HG03575 (cell line): ENCODE measurements around the gene ZBTB4.
"Not testable (repeated sequence)": the region's sequence is repeated elsewhere in the genome, so short reads cannot be mapped to it uniquely, and the experiment has no call there.

Experiments used
- ATAC-seq: cut with Tn5 transposase; IDR thresholded peaks from one replicate; pipeline ENCODE4 v1.9.1; 2021; ENCODE audit not compliant: unreplicated experiment, insufficient number of reproducible peaks, low FRiP score; ENCODE audit errors: extremely low read depth

The ZBTB4 gene

DNA sequence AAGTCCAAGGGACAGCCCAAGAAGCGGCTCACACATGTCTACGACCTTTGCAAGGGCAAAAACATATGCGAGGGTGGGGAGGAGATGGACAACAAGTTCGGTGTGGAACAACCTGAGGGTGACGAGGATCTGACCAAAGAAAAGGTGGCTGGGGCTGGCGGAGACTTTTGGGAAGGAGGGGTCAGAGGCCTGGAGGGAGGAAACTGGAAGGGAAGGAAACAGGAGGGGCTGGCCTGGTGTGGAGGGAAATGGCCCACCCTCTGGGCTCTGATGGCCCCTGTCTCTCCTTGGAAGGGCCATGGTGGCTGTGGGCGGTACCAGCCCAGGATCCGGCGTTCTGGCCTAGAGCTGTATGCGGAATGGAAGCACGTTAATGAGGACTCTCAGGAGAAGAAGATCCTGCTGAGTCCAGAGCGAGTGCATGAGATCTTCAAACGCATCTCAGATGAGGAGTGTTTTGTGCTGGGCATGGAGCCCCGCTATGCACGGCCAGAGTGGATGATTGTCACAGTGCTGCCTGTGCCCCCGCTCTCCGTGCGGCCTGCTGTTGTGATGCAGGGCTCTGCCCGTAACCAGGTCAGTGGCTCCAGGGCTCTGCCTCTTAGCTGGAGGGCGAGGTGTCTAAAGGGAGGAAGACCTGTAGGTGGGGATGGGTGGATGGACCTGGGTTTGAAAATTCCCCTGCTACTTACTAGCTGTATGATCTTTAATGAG is 17.2 kb upstream of the ZBTB4 start:
- ATAC-seq = no peak

DNA sequence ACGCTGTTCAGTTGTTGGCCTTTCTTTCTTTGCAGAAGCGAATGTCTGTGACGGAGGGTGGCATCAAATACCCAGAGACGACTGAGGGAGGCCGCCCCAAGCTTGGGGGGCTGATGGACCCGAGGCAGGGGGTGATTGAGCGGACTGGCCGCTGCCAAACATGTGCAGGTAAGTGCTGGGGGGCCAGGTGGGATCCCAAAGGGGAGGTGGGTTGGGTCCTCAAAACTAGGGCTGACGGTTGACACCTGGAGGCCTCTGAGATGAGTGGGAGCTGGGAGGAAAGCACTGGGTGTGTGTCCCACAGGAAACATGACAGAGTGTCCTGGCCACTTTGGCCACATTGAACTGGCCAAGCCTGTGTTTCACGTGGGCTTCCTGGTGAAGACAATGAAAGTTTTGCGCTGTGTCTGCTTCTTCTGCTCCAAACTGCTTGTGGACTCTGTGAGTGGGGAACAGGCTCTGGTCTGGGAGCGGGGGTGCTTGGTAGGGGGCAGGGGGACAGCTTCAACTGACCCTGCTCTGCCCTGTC is 16.5 kb upstream of the ZBTB4 start:
- no peak for ATAC-seq

DNA sequence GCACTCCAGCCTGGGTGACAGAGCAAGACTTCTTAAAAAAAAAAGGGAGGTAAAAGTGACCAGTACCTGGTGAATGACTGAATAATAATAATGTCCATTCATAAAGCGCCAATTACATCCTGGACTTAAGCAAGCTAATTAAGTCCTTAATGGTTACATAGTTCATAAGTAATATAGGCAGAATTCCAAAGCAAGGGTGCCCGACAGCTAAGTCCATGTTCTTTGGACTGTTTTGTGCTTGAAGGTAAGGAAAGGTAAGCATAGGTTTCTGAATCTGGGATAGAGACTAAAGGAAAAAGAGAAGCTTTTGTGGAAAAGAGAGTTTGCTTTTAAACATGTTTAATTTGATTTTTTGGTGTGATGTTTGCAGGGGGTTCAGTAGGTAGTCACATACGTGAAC is 14.5 kb upstream of the ZBTB4 start:
- no peak for ATAC-seq

GRCh38 chr17:7491583-7491982 is 12.2 kb upstream of the ZBTB4 start:
- no peak for ATAC-seq

GRCh38 chr17:7490144-7490543 is 10.7 kb upstream of the ZBTB4 start:
- no peak for ATAC-seq

DNA sequence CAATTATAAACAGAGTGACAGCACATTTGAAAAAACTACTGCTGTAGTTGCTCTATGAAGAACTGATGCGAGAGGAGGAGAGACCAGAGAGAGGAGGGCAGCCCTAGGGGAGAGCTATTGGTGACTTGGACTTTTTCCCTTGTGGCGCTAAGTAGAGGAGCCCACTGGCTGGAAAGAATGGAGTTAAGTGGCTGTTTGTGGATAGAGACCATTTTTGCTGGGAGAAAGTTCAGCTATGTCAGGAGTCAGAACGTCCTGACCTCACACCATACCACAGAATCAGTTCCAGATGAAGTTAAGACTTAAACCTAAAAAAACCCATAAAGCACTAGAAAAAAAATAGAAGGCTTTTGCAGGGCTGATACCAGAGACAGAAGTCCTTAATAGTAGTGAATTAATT is 6.8 kb upstream of the ZBTB4 start:
- ATAC-seq = no peak

DNA sequence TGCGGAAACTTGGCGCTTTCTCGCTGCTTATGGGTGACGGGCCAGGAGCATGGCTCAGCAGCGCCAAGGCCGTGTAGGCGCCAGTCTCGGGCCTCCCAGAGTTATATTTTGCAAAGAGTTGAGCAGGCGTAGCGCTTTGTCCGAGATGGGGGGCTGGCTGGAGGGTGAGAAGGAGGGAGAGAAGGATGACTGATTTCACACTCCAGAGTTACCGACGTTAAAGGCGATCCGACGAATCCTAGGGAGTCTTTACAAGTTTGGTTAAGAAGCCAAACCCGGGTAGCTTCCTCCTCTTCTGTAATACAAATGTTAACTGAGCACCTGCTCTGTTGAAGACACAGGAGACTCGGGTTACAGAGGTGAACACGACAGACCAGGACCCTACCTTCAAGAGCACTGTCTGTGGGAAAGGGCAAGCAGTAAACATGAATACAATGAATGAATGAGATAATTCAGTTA is 5.5 kb upstream of the ZBTB4 start:
- no peak for ATAC-seq

DNA sequence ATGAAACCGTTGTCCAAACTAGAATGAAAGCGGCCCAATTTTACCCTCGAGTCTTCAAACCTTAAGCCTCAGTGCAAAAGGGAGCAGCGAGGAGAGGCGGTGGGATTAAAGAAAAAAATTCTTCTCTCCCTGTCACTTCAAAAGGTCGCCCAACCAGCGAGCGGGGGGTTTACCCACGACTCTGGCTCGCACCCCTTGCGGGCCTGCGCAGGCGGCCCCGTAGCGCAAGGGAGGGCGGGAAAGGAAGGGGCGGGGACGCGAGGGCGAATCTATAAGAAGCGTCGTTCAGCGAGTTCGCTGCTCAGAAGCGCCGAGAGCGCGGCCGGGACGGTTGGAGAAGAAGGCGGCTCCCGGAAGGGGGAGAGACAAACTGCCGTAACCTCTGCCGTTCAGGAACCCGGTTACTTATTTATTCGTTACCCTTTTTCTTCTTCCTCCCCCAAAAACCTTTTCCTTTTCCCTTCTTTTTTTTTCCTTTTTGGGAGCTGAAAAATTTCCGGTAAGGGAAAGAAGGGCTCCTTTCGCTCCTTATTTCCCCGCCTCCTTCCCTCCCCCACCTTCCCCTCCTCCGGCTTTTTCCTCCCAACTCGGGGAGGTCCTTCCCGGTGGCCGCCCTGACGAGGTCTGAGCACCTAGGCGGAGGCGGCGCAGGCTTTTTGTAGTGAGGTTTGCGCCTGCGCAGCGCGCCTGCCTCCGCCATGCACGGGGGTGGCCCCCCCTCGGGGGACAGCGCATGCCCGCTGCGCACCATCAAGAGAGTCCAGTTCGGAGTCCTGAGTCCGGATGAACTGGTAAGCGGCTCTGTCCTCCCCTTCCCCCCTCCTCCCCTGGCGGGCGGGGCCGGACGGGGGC is 4.9 kb upstream of the ZBTB4 start, which contains the start of gene POLR2A:
TSS of gene POLR2A (plus strand) at position 300 of the 852 bp plus-strand sequence.
- peak; percentile 33 for ATAC-seq

- ATAC-seq = no peak
Observed at GRCh38 chr17:7483255-7484066, 4.0 kb upstream of the ZBTB4 start.

GRCh38 chr17:7482742-7483088 is 3.3 kb upstream of the ZBTB4 start:
- not testable (repeated sequence) for ATAC-seq

DNA sequence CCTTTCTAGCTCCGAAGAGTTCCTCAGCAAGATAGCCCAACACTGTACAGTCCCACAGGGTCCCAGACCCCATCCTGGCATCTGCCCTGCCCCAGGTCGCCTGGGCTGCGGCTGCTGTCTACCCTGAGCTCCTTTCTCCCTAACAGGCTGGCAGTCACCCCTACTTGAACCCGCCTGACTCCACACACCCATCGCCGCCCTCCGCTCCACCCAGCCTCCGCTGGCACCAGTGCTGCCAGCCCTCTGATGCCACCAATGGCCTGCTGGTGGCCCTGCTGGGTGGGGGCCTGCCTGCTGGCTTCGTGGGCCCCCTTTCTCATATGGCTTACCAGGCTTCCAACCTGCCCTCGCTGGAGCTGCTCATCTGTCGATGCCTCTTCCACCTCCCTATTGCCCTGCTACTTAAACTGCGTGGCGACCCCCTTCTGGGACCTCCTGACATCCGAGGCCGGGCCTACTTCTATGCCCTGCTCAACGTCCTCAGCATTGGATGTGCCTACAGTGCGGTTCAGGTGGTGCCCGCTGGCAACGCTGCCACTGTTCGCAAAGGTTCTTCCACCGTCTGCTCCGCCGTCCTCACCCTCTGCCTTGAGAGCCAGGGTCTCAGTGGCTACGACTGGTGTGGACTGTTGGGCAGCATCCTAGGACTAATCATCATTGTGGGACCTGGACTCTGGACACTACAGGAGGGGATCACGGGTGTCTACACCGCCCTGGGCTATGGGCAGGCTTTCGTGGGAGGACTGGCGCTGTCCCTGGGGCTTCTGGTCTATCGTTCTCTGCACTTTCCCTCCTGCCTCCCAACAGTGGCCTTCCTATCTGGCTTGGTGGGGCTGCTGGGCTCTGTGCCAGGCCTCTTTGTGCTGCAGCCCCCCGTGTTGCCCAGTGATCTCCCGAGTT is 2.7 kb upstream of the ZBTB4 start:
- not testable (repeated sequence) for ATAC-seq

- ATAC-seq = not testable (repeated sequence)
Observed at GRCh38 chr17:7481275-7481674, 1.8 kb upstream of the ZBTB4 start, which contains the start of gene SLC35G6. Gene SLC35G6 (plus strand): TSS chr17:7481446. CDS start chr17:7481517, 71 bp downstream.

GRCh38 chr17:7480089-7480384 is 606 bp upstream of the ZBTB4 start:
- ATAC-seq = no peak

DNA sequence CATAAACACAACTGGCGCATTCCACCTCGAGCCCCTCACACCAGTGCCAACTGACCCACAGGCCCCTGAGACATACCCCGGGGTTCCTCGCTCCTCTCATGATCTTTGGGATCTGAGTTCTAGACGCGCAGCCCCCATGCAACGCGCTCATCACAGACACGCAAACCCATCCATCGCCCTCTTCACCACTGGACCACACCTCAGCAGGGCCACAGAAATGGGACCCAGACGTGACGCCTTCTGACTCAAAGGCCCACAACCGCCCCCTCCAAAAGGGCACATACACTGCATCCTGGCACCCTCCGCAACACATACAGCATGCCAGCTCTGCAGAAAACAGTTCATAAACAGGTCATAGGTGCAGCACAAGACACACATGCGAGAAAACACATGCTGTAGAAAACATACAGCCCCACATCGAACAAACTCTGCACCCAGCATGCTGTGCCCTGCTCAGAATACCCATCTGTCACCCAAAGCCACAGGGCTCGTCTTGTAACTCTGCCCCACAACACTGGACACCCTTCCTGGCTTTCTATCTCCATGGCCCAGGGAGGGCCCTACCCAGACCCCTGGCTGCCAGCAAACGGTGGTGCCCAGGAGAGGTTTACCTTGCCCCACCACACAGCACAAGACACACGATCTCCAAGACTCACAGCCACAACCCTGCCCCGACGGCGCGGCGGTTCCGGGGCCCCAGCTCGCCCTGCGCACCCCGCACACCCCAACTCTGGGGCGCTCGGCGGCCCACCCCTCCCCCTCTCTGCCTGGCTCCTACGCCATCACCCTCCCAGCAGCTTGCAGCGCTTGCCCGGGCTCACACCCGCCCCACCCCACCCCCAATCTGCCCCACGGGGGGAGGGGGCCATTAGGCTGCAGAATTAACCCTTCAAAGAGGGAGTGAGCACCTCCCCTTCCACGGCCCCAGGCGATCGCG is 887 bp downstream of the ZBTB4 start:
- ATAC-seq = no peak

- no peak for ATAC-seq
Observed at GRCh38 chr17:7477392-7478275, 1.8 kb downstream of the ZBTB4 start.

DNA sequence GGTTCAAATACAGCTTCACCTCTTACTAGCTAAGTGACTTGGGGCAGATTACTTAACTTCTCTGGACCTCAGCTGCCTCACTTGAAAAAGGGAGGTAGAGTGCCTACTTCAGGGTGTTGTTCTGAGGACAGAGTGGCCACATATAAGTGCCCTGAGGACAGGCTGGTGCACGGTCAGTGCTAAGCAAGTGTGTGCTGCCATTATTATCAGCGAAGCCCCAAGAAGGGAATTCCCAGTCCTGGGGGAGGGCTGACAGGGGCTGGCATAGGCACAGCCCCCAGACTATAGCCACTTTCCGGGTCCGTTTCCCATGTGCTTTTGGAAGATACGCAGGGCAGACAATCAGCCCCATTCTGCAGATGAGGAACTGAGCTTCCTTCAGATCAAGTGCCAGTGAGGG is 2.5 kb downstream of the ZBTB4 start:
- no peak for ATAC-seq
